Kidney (tissue), 14 donors: ENCODE results near the gene SLC4A5. TPM values are rescaled to one million over a fixed set of nuclear protein-coding genes. Genes with fewer than 3 reads are reported as not detected.

Experiments used
- DNase-seq, 5 donors: peaks; one replicate each; pipeline ENCODE4 v3.0.0-alpha.2; 2013 to 2020
- FAIRE-seq: peaks from 2 replicates; lab custom pipeline; 2012; peaks lifted over from hg19 to GRCh38; lab: Jason Lieb, UNC
- H3K27ac ChIP-seq, 2 donors: one replicate each; pipeline ENCODE4 v1.7.0; 2013; ENCODE audit warnings: low read depth in 2 of 2, low read length in 2 of 2, inconsistent platforms in 1 of 2
- H3K27me3 ChIP-seq: one replicate; pipeline ENCODE4 v1.7.1; 2013; ENCODE audit warnings: low read length, inconsistent platforms; ENCODE audit not compliant: control insufficient read depth, insufficient read depth
- H3K36me3 ChIP-seq, 3 donors: one replicate each; pipeline versions ENCODE4 v1.7.0 to v1.7.1; 2013; ENCODE audit warnings: low read length in 3 of 3, control low read depth in 1 of 3, inconsistent platforms in 1 of 3; ENCODE audit not compliant: insufficient read depth in 3 of 3, control insufficient read depth in 2 of 3
- H3K4me1 ChIP-seq, 3 donors: one replicate each; pipeline versions ENCODE4 v1.7.0 to v1.7.1; 2013; ENCODE audit warnings: low read length in 3 of 3, inconsistent platforms in 1 of 3, low read depth in 1 of 3; ENCODE audit not compliant: control insufficient read depth in 2 of 3, insufficient read depth in 2 of 3
- H3K4me3 ChIP-seq, 3 donors: one replicate each; pipeline versions ENCODE4 v1.7.0 to v1.8.1; 2013; ENCODE audit warnings: low read length in 3 of 3, control low read depth in 1 of 3, inconsistent platforms in 1 of 3
- H3K9ac ChIP-seq, 3 donors: one replicate each; pipeline versions ENCODE4 v1.7.0 to v1.7.1; 2013; ENCODE audit warnings: low read length in 3 of 3, control low read depth in 1 of 3, inconsistent platforms in 1 of 3
- H3K9me3 ChIP-seq, 3 donors: one replicate each; pipeline versions ENCODE4 v1.7.0 to v1.7.1; 2013; ENCODE audit warnings: low read length in 3 of 3, control low read depth in 1 of 3, inconsistent platforms in 1 of 3; ENCODE audit not compliant: control insufficient read depth in 2 of 3, insufficient read depth in 1 of 3
- intact Hi-C: fragments of 100-400 bp; cut with DNase I; formaldehyde crosslinking; loops from one replicate; pipeline ENCODE4 v1.11.1; 2022
- polyA plus RNA-seq: library from polyadenylated mRNA; stranded (reverse); fragments of 350-450 nt; fragmentation: Illumina TruSeq; extraction: RNeasy Lipid Tissue Mini Kit (QIAGEN cat#74804); gene quantifications from one replicate; pipeline ENCODE4 v1.2.3, GENCODE V29; 2014; ENCODE audit warnings: low read depth, low replicate concordance; ENCODE audit not compliant: insufficient read depth
- total RNA-seq: library from RNA; stranded (reverse); fragmentation: NEBNext Ultra II Directional; extraction: Animal tissue kit (Norgen Biotek cat#: 25700); gene quantifications from one replicate; pipeline ENCODE4 v1.2.1, GENCODE V29; 2021
- TF ChIP-seq, protein P1 (sequence below): IDR thresholded peaks from 3 replicates; pipeline ENCODE4 v1.5.1; 2012; ENCODE audit warnings: mild to moderate bottlenecking, moderate library complexity, borderline replicate concordance; ENCODE audit not compliant: insufficient read depth; ENCODE audit errors: extremely low read depth
- donor health status: control.
- donor health status: control.
- donor health status: control.
- donor health status: control.
- donor health status: control.
- donor health status: DM: yes; HTN: yes; CAD: no.
- donor health status: Normal renal cell carcinoma (clear cell type).

SLC4A5 gene
- total and polyA plus RNA-seq, 2 donors from 2014 or later = 1.1 to 5.2 TPM

DNA sequence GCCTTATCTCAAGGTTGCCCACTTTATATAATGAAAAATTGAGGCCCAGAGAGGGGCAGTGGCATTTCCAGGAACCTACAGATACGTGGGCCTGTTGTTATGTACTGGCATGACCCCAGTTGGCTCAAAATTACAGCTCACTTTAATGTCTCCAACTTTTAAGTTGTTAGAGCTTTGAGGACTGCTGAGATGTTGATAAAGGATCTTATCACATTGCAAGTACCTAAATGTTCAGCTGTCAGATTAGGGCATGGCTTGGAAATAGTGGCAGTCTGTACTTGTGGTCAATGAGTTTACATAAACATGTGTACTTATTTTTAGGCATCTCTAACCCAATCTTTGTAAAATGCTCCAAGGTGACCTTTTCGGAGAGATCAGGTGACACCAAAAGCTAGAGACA lies 14.6 kb downstream of the SLC4A5 start:
- TF ChIP-seq, protein P1, sequence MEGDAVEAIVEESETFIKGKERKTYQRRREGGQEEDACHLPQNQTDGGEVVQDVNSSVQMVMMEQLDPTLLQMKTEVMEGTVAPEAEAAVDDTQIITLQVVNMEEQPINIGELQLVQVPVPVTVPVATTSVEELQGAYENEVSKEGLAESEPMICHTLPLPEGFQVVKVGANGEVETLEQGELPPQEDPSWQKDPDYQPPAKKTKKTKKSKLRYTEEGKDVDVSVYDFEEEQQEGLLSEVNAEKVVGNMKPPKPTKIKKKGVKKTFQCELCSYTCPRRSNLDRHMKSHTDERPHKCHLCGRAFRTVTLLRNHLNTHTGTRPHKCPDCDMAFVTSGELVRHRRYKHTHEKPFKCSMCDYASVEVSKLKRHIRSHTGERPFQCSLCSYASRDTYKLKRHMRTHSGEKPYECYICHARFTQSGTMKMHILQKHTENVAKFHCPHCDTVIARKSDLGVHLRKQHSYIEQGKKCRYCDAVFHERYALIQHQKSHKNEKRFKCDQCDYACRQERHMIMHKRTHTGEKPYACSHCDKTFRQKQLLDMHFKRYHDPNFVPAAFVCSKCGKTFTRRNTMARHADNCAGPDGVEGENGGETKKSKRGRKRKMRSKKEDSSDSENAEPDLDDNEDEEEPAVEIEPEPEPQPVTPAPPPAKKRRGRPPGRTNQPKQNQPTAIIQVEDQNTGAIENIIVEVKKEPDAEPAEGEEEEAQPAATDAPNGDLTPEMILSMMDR = no peak
- Histone ChIP-seq H3K4me1 (no peaks in the 10 kb centered on the region), H3K4me3 (no peak overlapping the region), H3K9me3 (no peaks in the 10 kb centered on the region), H3K27me3 (no peaks in the 10 kb centered on the region), H3K27ac (no peak overlapping the region), H3K9ac (no peak overlapping the region), H3K36me3 (peaks cover 0 to 10% (median 2%) of the 10 kb centered on the region in 3 donors)
- no peak for DNase-seq
- FAIRE-seq = no peak
- intact Hi-C loops = no loop called here

DNA sequence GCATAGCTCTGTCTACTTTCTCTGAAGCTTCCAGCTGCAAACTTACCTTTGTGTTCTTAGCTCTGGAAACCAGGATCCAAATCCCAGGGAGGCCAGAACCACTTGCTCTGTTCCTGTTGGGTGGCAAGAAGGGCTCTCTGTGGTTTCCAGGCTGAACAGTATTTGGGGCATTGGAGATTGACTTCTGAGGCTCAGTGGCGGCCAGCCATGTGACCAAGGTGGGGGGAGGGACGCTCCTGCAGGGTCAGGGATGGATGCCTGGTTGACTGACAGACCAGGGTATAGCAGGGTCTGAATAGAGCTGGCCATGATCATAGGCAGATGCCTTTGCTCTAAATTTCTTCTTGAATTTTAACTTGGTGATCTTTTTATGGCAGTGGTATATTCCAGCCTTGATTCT lies 15.1 kb downstream of the SLC4A5 start:
- no peak overlapping the region for H3K27ac ChIP-seq

GRCh38 chr2:74327627-74328026 lies 15.6 kb downstream of the SLC4A5 start:
- Histone ChIP-seq H3K9me3 (no peaks in the 10 kb centered on the region), H3K4me1 (no peaks in the 10 kb centered on the region), H3K27ac (no peak overlapping the region), H3K9ac (no peak overlapping the region), H3K27me3 (no peaks in the 10 kb centered on the region), H3K4me3 (no peak overlapping the region), H3K36me3 (peaks cover 0 to 10% (median 2%) of the 10 kb centered on the region in 3 donors)
- FAIRE-seq (no peak), DNase-seq (no peak)
- intact Hi-C loops = no loop called here
- TF ChIP-seq, protein P1 = no peak

More for the DNA sequence above, 15.1 kb downstream of the SLC4A5 start:
- Histone ChIP-seq H3K9me3 (no peaks in the 10 kb centered on the region), H3K4me1 (no peaks in the 10 kb centered on the region), H3K9ac (no peak overlapping the region), H3K27me3 (no peaks in the 10 kb centered on the region), H3K4me3 (no peak overlapping the region), H3K36me3 (peaks cover 0 to 10% (median 2%) of the 10 kb centered on the region in 3 donors)
- intact Hi-C loops = no loop called here
- DNase-seq = no peak
- TF ChIP-seq, protein P1 = no peak
- FAIRE-seq = no peak

DNA sequence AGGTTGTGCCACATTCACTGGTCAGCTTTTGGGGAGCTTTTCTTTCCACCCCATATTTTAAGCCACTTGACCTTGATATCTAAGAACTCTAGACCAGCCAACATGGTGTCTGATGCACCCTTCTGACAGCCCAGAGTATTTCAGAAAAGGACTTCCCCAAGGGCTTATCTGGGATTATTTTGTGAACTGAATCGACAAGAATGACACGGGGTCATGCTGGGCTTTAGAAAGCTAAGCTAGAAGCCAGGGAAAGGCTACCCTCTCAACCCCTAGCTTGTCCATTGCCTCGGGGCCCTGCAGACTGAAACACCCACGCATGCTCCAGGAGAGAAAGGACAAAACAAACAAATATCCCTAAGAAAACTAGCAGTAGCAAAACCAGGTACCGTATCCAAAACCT lies 16.0 kb downstream of the SLC4A5 start:
- H3K4me3 ChIP-seq = no peak overlapping the region
- intact Hi-C loops = no loop called here
- FAIRE-seq = no peak
- no peaks in the 10 kb centered on the region for H3K9me3 ChIP-seq
- no peak for DNase-seq
- peaks cover 0 to 10% (median 2%) of the 10 kb centered on the region in 3 donors for H3K36me3 ChIP-seq
- TF ChIP-seq, protein P1 = no peak
- H3K27ac ChIP-seq = no peak overlapping the region
- no peaks in the 10 kb centered on the region for H3K4me1 ChIP-seq
- no peak overlapping the region for H3K9ac ChIP-seq
- H3K27me3 ChIP-seq = no peaks in the 10 kb centered on the region
